ENCODE measurements around the gene MGAT3. TPM values are rescaled to one million over a fixed set of nuclear protein-coding genes. Genes with fewer than 3 reads are reported as not detected.

The MGAT3 gene
- total and polyA plus RNA-seq, 2 of the 13 experiments (the other 11 are each of a cell fraction or from before 2014, with no cell fraction given) = 0.11 to 0.15 TPM

GRCh38 chr22:39480557-39480956 is 23.7 kb downstream of the MGAT3 start:
- Histone ChIP-seq H3K9ac (ENCODE audit: insufficient read depth, low read depth, low read length) (no peak overlapping the region), H3K4me1 (ENCODE audit: insufficient read depth, low read length) (peaks cover 1% of the 10 kb centered on the region; the same call in 1 of the 2 replicates), H2AFZ (ENCODE audit: low read length) (no peak overlapping the region), H3K4me3 (replicated peaks in 1 of 3; ENCODE audit: insufficient read depth in 1 of 3, low read depth in 2 of 3, low read length in 3 of 3) (no peak overlapping the region), H3K9me3 (ENCODE audit: low read length) (no peaks in the 10 kb centered on the region), H3K79me2 (ENCODE audit: insufficient read depth, low read length) (no peaks in the 10 kb centered on the region), H3K27me3 (ENCODE audit: control insufficient read depth in 1 of 2, insufficient read depth in 2 of 2, low read length in 2 of 2) (no peaks in the 10 kb centered on the region; a peak in 1 of 5 replicates), H3K27ac (ENCODE audit: extremely low read length, insufficient read depth, low read length) (no peak overlapping the region), H4K20me1 (ENCODE audit: insufficient read depth, low read length) (no peaks in the 10 kb centered on the region), H3K36me3 (replicated peaks in 1 of 2; ENCODE audit: control insufficient read depth in 1 of 2, insufficient read depth in 2 of 2, low read length in 2 of 2) (no peaks in the 10 kb centered on the region), H3K4me2 (ENCODE audit: low read depth, low read length) (no peak overlapping the region)
- FAIRE-seq (no peak), DNase-seq (ENCODE audit: low spot score) (no peak), ATAC-seq (no peak)
- in situ Hi-C loops (cut with HindIII; ENCODE audit: extremely low pct_ligation_motif_present, low pct_unique_long_range_greater_than_20kb) (no loop called here), intact Hi-C loops (cut with micrococcal nuclease; ENCODE audit: unreplicated experiment) (no loop called here)
- CTCF ChIA-PET (ENCODE audit: low intra/inter-chr PET ratio, low total read pairs) = no interaction called here
- no TSS peak for BruUV-seq (replicated peaks)
- POLR2A ChIA-PET = interaction anchor here (1.1 kb wide), 1 partner anchor 39 kb away, joined by 4 read pairs; the partner anchor contains the start of gene ATF4
- WGBS (ENCODE audit: low lambda C conversion rate) = no CpG with 5 or more reads among the region's 1 CpG
- TF ChIP-seq ZNF160 (CRISPR knock-in tag; IDR thresholded peaks at IDR 0.05) (no peak), ZNF569 (CRISPR knock-in tag; IDR thresholded peaks at IDR 0.05; ENCODE audit: borderline replicate concordance) (no peak), ZNF781 (CRISPR knock-in tag; IDR thresholded peaks at IDR 0.05; ENCODE audit: borderline replicate concordance, not compliant biosample characterization) (no peak), ISX (CRISPR knock-in tag; conservative IDR thresholded peaks at IDR 0.05) (no peak)

GRCh38 chr22:39481054-39481453 is 24.2 kb downstream of the MGAT3 start:
- H3K27me3 ChIP-seq (ENCODE audit: control insufficient read depth in 1 of 2, insufficient read depth in 2 of 2, low read length in 2 of 2) = no peaks in the 10 kb centered on the region; a peak in 1 of 5 replicates
- 67% methylated on average over 16 of the region's 16 CpGs for WGBS (ENCODE audit: low lambda C conversion rate)
- ChIA-PET CTCF (ENCODE audit: low intra/inter-chr PET ratio, low total read pairs) (no interaction called here), POLR2A (no interaction called here)
- no peak overlapping the region for H2AFZ ChIP-seq (ENCODE audit: low read length)
- H3K9me3 ChIP-seq (ENCODE audit: low read length) = no peaks in the 10 kb centered on the region
- TF ChIP-seq NR2F6 (IDR thresholded peaks at IDR 0.05) (no peak), NR2F6 (CRISPR knock-in tag; IDR thresholded peaks at IDR 0.05) (no peak), IRF9 (CRISPR knock-in tag; IDR thresholded peaks at IDR 0.05; ENCODE audit: borderline replicate concordance) (no peak), ATF7-NPFF (CRISPR knock-in tag; IDR thresholded peaks at IDR 0.05; ENCODE audit: low read depth) (no peak)
- intact Hi-C loops (cut with micrococcal nuclease; ENCODE audit: unreplicated experiment) (no loop called here), in situ Hi-C loops (cut with HindIII; ENCODE audit: extremely low pct_ligation_motif_present, low pct_unique_long_range_greater_than_20kb) (no loop called here)
- H4K20me1 ChIP-seq (ENCODE audit: insufficient read depth, low read length) = no peaks in the 10 kb centered on the region
- DNase-seq (ENCODE audit: low spot score) = no peak
- no peaks in the 10 kb centered on the region for H3K4me1 ChIP-seq (ENCODE audit: insufficient read depth, low read length)
- H3K4me3 ChIP-seq (replicated peaks in 1 of 3; ENCODE audit: insufficient read depth in 1 of 3, low read depth in 2 of 3, low read length in 3 of 3) = no peak overlapping the region
- no peak overlapping the region for H3K27ac ChIP-seq (ENCODE audit: extremely low read length, insufficient read depth, low read length)
- no peak for ATAC-seq
- H3K4me2 ChIP-seq (ENCODE audit: low read depth, low read length) = no peak overlapping the region
- BruUV-seq (replicated peaks) = no TSS peak
- H3K36me3 ChIP-seq (replicated peaks in 1 of 2; ENCODE audit: control insufficient read depth in 1 of 2, insufficient read depth in 2 of 2, low read length in 2 of 2) = no peaks in the 10 kb centered on the region
- FAIRE-seq = no peak
- H3K79me2 ChIP-seq (ENCODE audit: insufficient read depth, low read length) = no peaks in the 10 kb centered on the region
- H3K9ac ChIP-seq (ENCODE audit: insufficient read depth, low read depth, low read length) = no peak overlapping the region
